IMR-90 (cell line): Measurements from ENCODE around the gene PAN3. TPM values are rescaled to one million over a fixed set of nuclear protein-coding genes. Genes with fewer than 3 reads are reported as not detected.
A peak's percentile ranks its signal among the peaks of the same experiment; 100 is the strongest.

Source experiments
- ATAC-seq: fragments of 200-7000 bp; cut with Tn5 transposase; 2 replicates; pipeline ENCODE4 v1.9.1; 2020; ENCODE audit warnings: low read depth, mild to moderate bottlenecking, moderate library complexity
- BruUV-seq: library from RNA; stranded (reverse); fragments of 400-500 nt; replicated peaks from 2 replicates; lab custom pipeline; 2021; lab: Mats Ljungman, UMichigan
- CTCF ChIA-PET: fragments of 300-600 bp; formaldehyde crosslinking; extraction: SDS; loops from one replicate; lab custom pipeline; 2021; ENCODE audit warnings: antibody characterized with exemption; lab: Yijun Ruan, JAX
- POLR2A ChIA-PET: fragments of 300-600 bp; sonication (Branson Sonifier 250); formaldehyde crosslinking; loops from one replicate; lab custom pipeline; 2022; ENCODE audit warnings: antibody characterized with exemption; ENCODE audit not compliant: unreplicated experiment; lab: Charles Lee
- DNase-seq: peaks from one replicate; pipeline ENCODE4 v3.0.0; 2013
- H2AFZ ChIP-seq: replicated peaks from 2 replicates; pipeline ENCODE3; 2013; ENCODE audit warnings: low read length, mild to moderate bottlenecking; ENCODE audit not compliant: poor library complexity
- H2AK5ac ChIP-seq: 2 replicates; pipeline ENCODE4 v1.6.1; 2013; ENCODE audit warnings: low read depth, low read length, inconsistent platforms
- H2AK9ac ChIP-seq: replicated peaks from 2 replicates; pipeline ENCODE3; 2013; ENCODE audit warnings: mild to moderate bottlenecking, low read depth, low read length, moderate library complexity; ENCODE audit not compliant: poor library complexity
- H2BK120ac ChIP-seq: 2 replicates; pipeline ENCODE4 v1.6.1; 2013; ENCODE audit warnings: low read depth, low read length, inconsistent platforms
- H2BK15ac ChIP-seq: 3 replicates; pipeline ENCODE4 v1.6.1; 2013; ENCODE audit warnings: low read depth, low read length, inconsistent platforms
- H2BK20ac ChIP-seq: 2 replicates; pipeline ENCODE4 v1.6.1; 2013; ENCODE audit warnings: low read depth, mild to moderate bottlenecking, inconsistent platforms, low read length, moderate library complexity
- H2BK5ac ChIP-seq: 2 replicates; pipeline ENCODE4 v1.6.1; 2013; ENCODE audit warnings: mild to moderate bottlenecking, low read depth, low read length, inconsistent platforms; ENCODE audit not compliant: poor library complexity, severe bottlenecking
- H3K14ac ChIP-seq: replicated peaks from 2 replicates; pipeline ENCODE4 v1.6.1; 2013; ENCODE audit warnings: low read depth, low read length, inconsistent platforms
- H3K18ac ChIP-seq: 2 replicates; pipeline ENCODE4 v1.6.1; 2013; ENCODE audit warnings: low read depth, low read length, control low read depth
- H3K23ac ChIP-seq: 2 replicates; pipeline ENCODE4 v1.6.1; 2013; ENCODE audit warnings: low read depth, low read length, inconsistent platforms
- H3K27ac ChIP-seq: 2 replicates; pipeline ENCODE4 v1.5.1; 2013; ENCODE audit warnings: mild to moderate bottlenecking, control low read depth, low read length; ENCODE audit not compliant: insufficient read depth
- H3K27me3 ChIP-seq: 2 replicates; pipeline ENCODE4 v1.6.1; 2013; ENCODE audit warnings: low read length; ENCODE audit not compliant: control insufficient read depth, insufficient read depth
- H3K36me3 ChIP-seq: 2 replicates; pipeline ENCODE4 v1.6.1; 2013; ENCODE audit warnings: low read length, mixed read lengths; ENCODE audit not compliant: control insufficient read depth, insufficient read depth
- H3K4ac ChIP-seq: 2 replicates; pipeline ENCODE4 v1.6.1; 2013; ENCODE audit warnings: low read depth, low read length, inconsistent platforms
- H3K4me1 ChIP-seq: 2 replicates; pipeline ENCODE4 v1.6.1; 2013; ENCODE audit warnings: low read length, mixed read lengths; ENCODE audit not compliant: control insufficient read depth, insufficient read depth
- H3K4me2 ChIP-seq: 2 replicates; pipeline ENCODE4 v1.6.1; 2013; ENCODE audit warnings: low read depth, mild to moderate bottlenecking, control low read depth, low read length, moderate library complexity
- H3K4me3 ChIP-seq: 2 replicates; pipeline ENCODE4 v1.5.1; 2013; ENCODE audit warnings: low read depth, mild to moderate bottlenecking, control low read depth, low read length, moderate library complexity; ENCODE audit not compliant: insufficient read depth
- H3K56ac ChIP-seq: 2 replicates; pipeline ENCODE4 v1.6.1; 2013; ENCODE audit warnings: low read length, inconsistent platforms; ENCODE audit not compliant: insufficient read depth; ENCODE audit errors: extremely low read depth
- H3K79me1 ChIP-seq, 2 experiments: 2 replicates each; pipeline ENCODE4 v1.6.1; 2013; ENCODE audit warnings: low read length in 2 of 2, inconsistent platforms in 1 of 2, low read depth in 1 of 2
- H3K9ac ChIP-seq: 2 replicates; pipeline ENCODE4 v1.6.1; 2013; ENCODE audit warnings: low read depth, low read length, control low read depth
- H3K9me1 ChIP-seq: 2 replicates; pipeline ENCODE4 v1.6.1; 2013; ENCODE audit warnings: low read length, inconsistent platforms; ENCODE audit not compliant: insufficient read depth
- H3K9me3 ChIP-seq: 2 replicates; pipeline ENCODE4 v1.6.1; 2013; ENCODE audit warnings: low read length; ENCODE audit not compliant: control insufficient read depth, insufficient read depth
- H4K20me1 ChIP-seq: 2 replicates; pipeline ENCODE4 v1.6.1; 2013; ENCODE audit warnings: low read length, inconsistent platforms; ENCODE audit not compliant: insufficient read depth
- H4K5ac ChIP-seq: 2 replicates; pipeline ENCODE4 v1.6.1; 2013; ENCODE audit warnings: mild to moderate bottlenecking, low read depth, low read length, control low read depth
- H4K8ac ChIP-seq, 2 experiments: 2 replicates each; pipeline ENCODE4 v1.6.1; 2013; ENCODE audit warnings: low read depth in 2 of 2, low read length in 2 of 2, control low read depth in 1 of 2, inconsistent platforms in 1 of 2
- H4K91ac ChIP-seq: 2 replicates; pipeline ENCODE4 v1.6.1; 2013; ENCODE audit warnings: low read depth, low read length, inconsistent platforms; ENCODE audit not compliant: insufficient read depth
- BHLHE40 ChIP-seq: fragments of 150-350 bp; IDR thresholded peaks from 2 replicates; pipeline ENCODE4 v1.6.1; 2016; ENCODE audit warnings: mild to moderate bottlenecking, low read depth, low read length
- CHD1 ChIP-seq: IDR thresholded peaks from 2 replicates; pipeline ENCODE4 v1.6.1; 2012; ENCODE audit warnings: low read depth, low read length, improper control_type of control experiment
- CTCF ChIP-seq: conservative IDR thresholded peaks from 2 replicates; pipeline ENCODE4 v1.5.1; 2012; ENCODE audit warnings: mild to moderate bottlenecking, low read depth, low read length, improper control_type of control experiment
- NFE2L2 ChIP-seq: fragments of 150-350 bp; IDR thresholded peaks from 2 replicates; pipeline ENCODE4 v1.6.1; 2016; ENCODE audit warnings: low read depth, mild to moderate bottlenecking, low read length
- POLR2A ChIP-seq: IDR thresholded peaks from 2 replicates; pipeline ENCODE4 v1.6.1; 2012; ENCODE audit warnings: mild to moderate bottlenecking, low read depth, low read length
- RCOR1 ChIP-seq: IDR thresholded peaks from 2 replicates; pipeline ENCODE4 v1.6.1; 2012; ENCODE audit warnings: mild to moderate bottlenecking, low read length, improper control_type of control experiment; ENCODE audit not compliant: insufficient replicate concordance
- WGBS, 2 experiments: methylation state at CpG; one replicate each; pipeline versions ENCODE4 v1.1.5 to v1.1.7; 2013; ENCODE audit warnings: missing lambda C conversion rate in 2 of 2; ENCODE audit not compliant: insufficient read length in 1 of 2; ENCODE audit errors: extremely low coverage in 2 of 2; 5-methylcytosine and 5-hydroxymethylcytosine counted together
- dilution Hi-C: fragments of 300-500 bp; cut with HindIII; formaldehyde crosslinking; loops from one replicate; pipeline ENCODE4 v1.14.3; 2018; ENCODE audit warnings: low sequenced_read_pairs; ENCODE audit not compliant: unreplicated experiment
- in situ Hi-C: fragments of 300-500 bp; cut with MboI; formaldehyde crosslinking; loops from 3 replicates; pipeline ENCODE4 v1.14.3; 2019; ENCODE audit warnings: low sequenced_read_pairs, inconsistent platforms, mixed read lengths
- intact Hi-C: fragments of 100-400 bp; cut with micrococcal nuclease; formaldehyde crosslinking; loops from 2 replicates; pipeline ENCODE4 v1.10.0; 2022
- polyA plus RNA-seq, 3 experiments: library from polyadenylated mRNA; depleted of rRNA; stranded (reverse); fragments of >200 nt; gene quantifications; 2 replicates each; pipeline ENCODE4 v1.2.3, GENCODE V29; 2012; ENCODE audit warnings: low replicate concordance in 1 of 3
- total RNA-seq: library from RNA; depleted of rRNA; stranded (reverse); fragments of >200 nt; gene quantifications from 2 replicates; pipeline ENCODE4 v1.2.3, GENCODE V29; 2012
- TF ChIP-seq, protein P1 (sequence below): fragments of 150-350 bp; IDR thresholded peaks from 2 replicates; pipeline ENCODE4 v1.6.1; 2016; ENCODE audit warnings: low read depth, mild to moderate bottlenecking, low read length, moderate library complexity, borderline replicate concordance

PAN3 gene
- total and polyA plus RNA-seq, 2 of the 4 experiments (the other 2 are of a cell fraction), result 6.6 to 15.1 TPM

GRCh38 chr13:28327373-28328270 is 189.3 kb downstream of the PAN3 start:
- dilution Hi-C loops (no loop called here), intact Hi-C loops (loop anchor here (2.0 kb wide), 1 partner anchor 331 kb away; the partner anchor contains the start of gene POMP), in situ Hi-C loops (loop anchor here (10.0 kb wide), 1 partner anchor 467 kb away; no protein-coding TSS in a partner anchor)
- Histone ChIP-seq H3K9me3 (no peaks in the 10 kb centered on the region), H2BK120ac (no peak overlapping the region), H2AK9ac (no peak overlapping the region), H2BK5ac (no peak overlapping the region), H4K5ac (no peak overlapping the region; the same call in 1 of the 2 replicates), H3K9me1 (peaks cover 11% of the 10 kb centered on the region), H2AFZ (no peak overlapping the region), H2BK15ac (no peak overlapping the region), H3K4me1 (peaks cover 12% of the 10 kb centered on the region), H3K27ac (no peak overlapping the region), H3K4me3 (no peak overlapping the region), H4K20me1 (no peaks in the 10 kb centered on the region), H3K9ac (no peak overlapping the region), H4K8ac (no peak overlapping the region), H3K14ac (0 out of 2 replicates have a peak overlapping the region, but pooled peaks have one; percentile 26), H3K18ac (no peak overlapping the region), H3K27me3 (no peaks in the 10 kb centered on the region), H3K23ac (no peak overlapping the region), H3K4me2 (no peak overlapping the region), H4K91ac (no peak overlapping the region), H3K79me1 (no peaks in the 10 kb centered on the region), H2AK5ac (peak overlapping the region; percentile 13; the same call in 1 of the 2 replicates), H3K4ac (no peak overlapping the region), H2BK20ac (no peak overlapping the region), H3K56ac (no peak overlapping the region), H3K36me3 (no peaks in the 10 kb centered on the region)
- ChIA-PET CTCF (interaction anchor here (0.5 kb wide), 1 partner anchor 264 kb away, joined by 3 read pairs; no protein-coding TSS in a partner anchor), POLR2A (interaction anchor here (0.7 kb wide), 1 partner anchor 162 kb away, joined by 4 read pairs; no protein-coding TSS in a partner anchor)
- DNase-seq, result peak; percentile 50
- BruUV-seq, result no TSS peak
- WGBS, 2 experiments, result 100% methylated on average over 2 of the region's 14 CpGs; no CpG with 5 or more reads in 1 of the 2 experiments
- ATAC-seq, result no peak
- no peak for TF ChIP-seq POLR2A
- TF ChIP-seq BHLHE40, result no peak
- TF ChIP-seq NFE2L2, result no peak
- no peak for TF ChIP-seq CHD1
- no peak for TF ChIP-seq RCOR1
- TF ChIP-seq, protein P1, sequence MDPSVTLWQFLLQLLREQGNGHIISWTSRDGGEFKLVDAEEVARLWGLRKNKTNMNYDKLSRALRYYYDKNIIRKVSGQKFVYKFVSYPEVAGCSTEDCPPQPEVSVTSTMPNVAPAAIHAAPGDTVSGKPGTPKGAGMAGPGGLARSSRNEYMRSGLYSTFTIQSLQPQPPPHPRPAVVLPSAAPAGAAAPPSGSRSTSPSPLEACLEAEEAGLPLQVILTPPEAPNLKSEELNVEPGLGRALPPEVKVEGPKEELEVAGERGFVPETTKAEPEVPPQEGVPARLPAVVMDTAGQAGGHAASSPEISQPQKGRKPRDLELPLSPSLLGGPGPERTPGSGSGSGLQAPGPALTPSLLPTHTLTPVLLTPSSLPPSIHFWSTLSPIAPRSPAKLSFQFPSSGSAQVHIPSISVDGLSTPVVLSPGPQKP, result no peak
- no peak for TF ChIP-seq CTCF
